GM12878 (cell line): ENCODE results near the gene USP36. TPM values are rescaled to one million over a fixed set of nuclear protein-coding genes. Genes with fewer than 3 reads are reported as not detected.
A peak's percentile ranks its signal among the peaks of the same experiment; 100 is the strongest.

Experiments used
- ATAC-seq: fragments of 200-7000 bp; cut with Tn5 transposase; 3 replicates; pipeline ENCODE4 v1.9.1; 2020; ENCODE audit warnings: mild to moderate bottlenecking, moderate library complexity
- BruUV-seq: library from RNA; stranded (reverse); fragments of 400-500 nt; replicated peaks from 2 replicates; lab custom pipeline; 2021; lab: Mats Ljungman, UMichigan
- CTCF ChIA-PET: fragments of 300-600 bp; sonication (Branson Sonifier 250); formaldehyde crosslinking; extraction: SDS; loops from one replicate; lab custom pipeline; 2021; ENCODE audit warnings: inconsistent platforms; lab: Yijun Ruan, JAX
- POLR2A ChIA-PET: fragments of 350-600 bp; formaldehyde crosslinking; extraction: SDS; loops from one replicate; lab custom pipeline; 2021; ENCODE audit warnings: inconsistent platforms; lab: Charles Lee
- RAD21 ChIA-PET: fragments of 300-600 bp; sonication (Branson Sonifier 250); formaldehyde crosslinking; loops from one replicate; lab custom pipeline; 2023; ENCODE audit warnings: antibody characterized with exemption; ENCODE audit not compliant: unreplicated experiment; lab: Charles Lee
- SMC1A ChIA-PET: fragments of 300-600 bp; sonication (Branson Sonifier 250); formaldehyde crosslinking; loops from one replicate; lab custom pipeline; 2023; ENCODE audit not compliant: unreplicated experiment, uncharacterized antibody; lab: Charles Lee
- DNase-seq: peaks from one replicate; pipeline ENCODE4 v3.0.0-alpha.2; 2011; ENCODE audit warnings: low read depth, low spot score
- FAIRE-seq: peaks from 3 replicates; lab custom pipeline; 2011; peaks lifted over from hg19 to GRCh38; lab: Jason Lieb, UNC
- H2AFZ ChIP-seq: 2 replicates; pipeline ENCODE4 v1.6.0; 2011; ENCODE audit warnings: low read depth, low read length, control low read depth; ENCODE audit not compliant: control insufficient read depth
- H3K27ac ChIP-seq: 2 replicates; pipeline ENCODE4 v1.5.1; 2011; ENCODE audit warnings: control low read depth; ENCODE audit not compliant: control insufficient read depth, insufficient read depth
- H3K27me3 ChIP-seq, 2 experiments: replicated peaks in 1 of 2; 2 replicates each; pipeline versions ENCODE4 v1.6.0 to v1.6.1; 2011; ENCODE audit warnings: low read length in 1 of 2; ENCODE audit not compliant: control insufficient read depth in 2 of 2, insufficient read depth in 2 of 2
- H3K36me3 ChIP-seq, 2 experiments: 2 replicates each; pipeline ENCODE4 v1.5.1; 2011; ENCODE audit warnings: low read length in 1 of 2; ENCODE audit not compliant: control insufficient read depth in 2 of 2, insufficient read depth in 2 of 2
- H3K4me1 ChIP-seq: 2 replicates; pipeline ENCODE4 v1.6.1; 2011; ENCODE audit warnings: mild to moderate bottlenecking, low read length, moderate library complexity, mixed read lengths; ENCODE audit not compliant: control insufficient read depth, insufficient read depth
- H3K4me2 ChIP-seq: 2 replicates; pipeline ENCODE4 v1.6.0; 2011; ENCODE audit warnings: control low read depth; ENCODE audit not compliant: control insufficient read depth, insufficient read depth
- H3K4me3 ChIP-seq: fragments of 200-600 bp; sonication (generic); 2 replicates; pipeline ENCODE4 v1.5.1; 2016
- H3K79me2 ChIP-seq: 2 replicates; pipeline ENCODE4 v1.6.0; 2011; ENCODE audit warnings: low read length; ENCODE audit not compliant: control insufficient read depth, insufficient read depth
- H3K9ac ChIP-seq: 2 replicates; pipeline ENCODE4 v1.8.0; 2011; ENCODE audit warnings: low read length, control low read depth, mixed read lengths; ENCODE audit not compliant: control insufficient read depth, insufficient read depth
- H3K9me3 ChIP-seq: replicated peaks from 3 replicates; pipeline ENCODE4 v1.5.1; 2011; ENCODE audit warnings: mild to moderate bottlenecking, low read length; ENCODE audit not compliant: control insufficient read depth, insufficient read depth
- H4K20me1 ChIP-seq: 2 replicates; pipeline ENCODE4 v1.6.0; 2011; ENCODE audit not compliant: control insufficient read depth, insufficient read depth
- ATF7 ChIP-seq: fragments of 450-650 bp; IDR thresholded peaks from 2 replicates; pipeline ENCODE4 v1.6.1; 2016; ENCODE audit warnings: low read depth, mild to moderate bottlenecking
- CREB1 ChIP-seq: IDR thresholded peaks from 2 replicates; pipeline ENCODE4 v1.6.1; 2012; ENCODE audit warnings: low read depth, mild to moderate bottlenecking, inconsistent platforms
- E2F8 ChIP-seq: fragments of 450-650 bp; IDR thresholded peaks from 2 replicates; pipeline ENCODE4 v1.6.1; 2018; ENCODE audit warnings: mild to moderate bottlenecking, low read depth, moderate library complexity; ENCODE audit not compliant: partially characterized antibody
- EGR1 ChIP-seq, 2 experiments: IDR thresholded peaks; 1 replicate in 1 of 2; 2 replicates in 1 of 2; pipeline ENCODE4 v1.6.1; 2011 to 2012; ENCODE audit warnings: low read depth in 2 of 2, low read length in 2 of 2, borderline replicate concordance in 1 of 2, mild to moderate bottlenecking in 1 of 2, moderate library complexity in 1 of 2
- FOXK2 ChIP-seq: fragments of 450-650 bp; IDR thresholded peaks from 2 replicates; pipeline ENCODE4 v1.6.1; 2017; ENCODE audit warnings: mild to moderate bottlenecking, moderate library complexity
- MTA2 ChIP-seq: fragments of 450-650 bp; IDR thresholded peaks from 2 replicates; pipeline ENCODE4 v1.6.1; 2016; ENCODE audit warnings: low read depth, mild to moderate bottlenecking, moderate library complexity
- PML ChIP-seq: IDR thresholded peaks from 2 replicates; pipeline ENCODE4 v1.6.1; 2012; ENCODE audit warnings: low read length, inconsistent platforms
- SREBF2 ChIP-seq: IDR thresholded peaks from 2 replicates; pipeline ENCODE4 v1.6.1; 2012; ENCODE audit warnings: mild to moderate bottlenecking, low read length
- ZSCAN29 ChIP-seq: fragments of 450-650 bp; IDR thresholded peaks from 2 replicates; pipeline ENCODE4 v1.6.1; 2017; ENCODE audit warnings: mild to moderate bottlenecking, moderate library complexity
- WGBS: methylation state at CpG from one replicate; pipeline ENCODE4 v1.1.6; 2016; ENCODE audit warnings: low lambda C conversion rate; ENCODE audit not compliant: insufficient replicate concordance, insufficient coverage; ENCODE audit errors: missing lambda C conversion rate; 5-methylcytosine and 5-hydroxymethylcytosine counted together
- in situ Hi-C: fragments of 300-500 bp; cut with MboI; formaldehyde crosslinking; loops from 9 replicates; pipeline ENCODE4 v1.14.3; 2018; ENCODE audit warnings: mixed read lengths
- intact Hi-C: fragments of 100-400 bp; cut with micrococcal nuclease; formaldehyde crosslinking; loops from one replicate; pipeline ENCODE4 v1.14.2; 2022; ENCODE audit not compliant: unreplicated experiment
- polyA plus RNA-seq, 11 experiments: library from polyadenylated mRNA; depleted of rRNA in 4 of 11; unstranded in 6 of 11; stranded (reverse) in 5 of 11; fragments of >200 nt; fragmentation: Nextera tagmentation in 4 of 11; fragmentation: Illumina TruSeq in 1 of 11; extraction: Ambion mirVana in 4 of 11; extraction: Trizol in 1 of 11; gene quantifications; 1 replicate in 1 of 11; 2 replicates in 10 of 11; pipeline versions ENCODE4 v1.2.1 to v1.2.3, GENCODE V29; 2011 to 2016; ENCODE audit warnings: inconsistent platforms in 2 of 11, missing spikeins in 2 of 11, low read depth in 1 of 11
- total RNA-seq, 4 experiments: library from RNA; depleted of rRNA in 3 of 4; stranded (reverse); fragments of >200 nt in 3 of 4; fragmentation: Illumina TruSeq in 1 of 4; extraction: Trizol in 1 of 4; gene quantifications; 2 replicates each; pipeline versions ENCODE4 v1.2.1 to v1.2.3, GENCODE V29; 2013 to 2021

USP36 gene
- total and polyA plus RNA-seq, 10 of the 15 experiments (the other 5 are each of a cell fraction or from before 2014, with no cell fraction given) = 7.2 to 65.7 (median 33.6) TPM

- no peak overlapping the region for H2AFZ ChIP-seq
- intact Hi-C loops (no loop called here), in situ Hi-C loops (no loop called here)
- ChIA-PET SMC1A (no interaction called here), POLR2A (no interaction called here), CTCF (no interaction called here), RAD21 (no interaction called here)
- TF ChIP-seq SREBF2 (no peak), ZSCAN29 (no peak), MTA2 (no peak), E2F8 (no peak), EGR1 (IDR thresholded peaks at IDR 0.05; ENCODE audit: borderline replicate concordance in 1 of 2, low read depth in 2 of 2, low read length in 2 of 2) (no peak), FOXK2 (no peak), PML (no peak), CREB1 (peak; percentile 16; the same call in 1 of the 2 replicates), ATF7 (0 out of 2 replicates have a peak, but pooled peaks have one; percentile 22)
- WGBS = 2% methylated on average over 11 of the region's 11 CpGs
- H3K27ac ChIP-seq = peak overlapping the region; percentile 83
- DNase-seq (no peak), FAIRE-seq (peak; percentile 90), ATAC-seq (no peak)
- peak overlapping the region; percentile 76 for H3K4me2 ChIP-seq
- no peaks in the 10 kb centered on the region; the same call in 1 of the 2 replicates for H4K20me1 ChIP-seq
- peaks cover 14 to 18% of the 10 kb centered on the region in 2 experiments; a peak in 3 of 4 replicates for H3K36me3 ChIP-seq
- peaks cover 4% of the 10 kb centered on the region for H3K4me1 ChIP-seq
- H3K9me3 ChIP-seq = no peaks in the 10 kb centered on the region
- no peaks in the 10 kb centered on the region for H3K27me3 ChIP-seq
- peak overlapping the region; percentile 98 for H3K9ac ChIP-seq
- peaks cover 50% of the 10 kb centered on the region for H3K79me2 ChIP-seq
- BruUV-seq = TSS peak; percentile 39
- peak overlapping the region; percentile 75 for H3K4me3 ChIP-seq
Observed at GRCh38 chr17:78839235-78839761, 1.3 kb downstream of the USP36 start.
